Activated T-helper 17 cell treated with anti-CD3 and anti-CD28 coated beads, Interleukin-2, amount 50 U/mL, for 72 hours (primary cell): ENCODE data around the gene ITGB4. TPM values are rescaled to one million over a fixed set of nuclear protein-coding genes. Genes with fewer than 3 reads are reported as not detected.

Experiments used
- ATAC-seq: fragments of 150-1000 bp; cut with Tn5 transposase; replicated peaks from 2 replicates; pipeline ENCODE4 v1.10.0; 2021; ENCODE audit warnings: mild to moderate bottlenecking, moderate library complexity
- H3K27ac Mint-ChIP-seq: one replicate; pipeline ENCODE4 v1.8.0; 2022; ENCODE audit warnings: mixed read lengths
- H3K27me3 Mint-ChIP-seq: one replicate; pipeline ENCODE4 v1.8.0; 2022; ENCODE audit warnings: mixed read lengths
- H3K36me3 Mint-ChIP-seq: one replicate; pipeline ENCODE4 v1.8.0; 2022; ENCODE audit warnings: low read depth, mild to moderate bottlenecking, mixed read lengths
- H3K4me1 Mint-ChIP-seq: one replicate; pipeline ENCODE4 v1.8.0; 2022; ENCODE audit warnings: mixed read lengths
- H3K4me3 Mint-ChIP-seq: one replicate; pipeline ENCODE4 v1.8.0; 2022; ENCODE audit warnings: mild to moderate bottlenecking, mixed read lengths
- H3K9me3 Mint-ChIP-seq: one replicate; pipeline ENCODE4 v1.8.0; 2022; ENCODE audit warnings: mixed read lengths
- total RNA-seq, 2 donors: library from RNA; stranded (reverse); gene quantifications; one replicate each; pipeline ENCODE4 v1.2.3, GENCODE V29; 2022

Gene ITGB4
- total RNA-seq, 2 donors from 2014 or later: 0.54 to 1.2 TPM

- Mint-ChIP-seq H3K4me1 (peaks cover 7% of the 10 kb centered on the region), H3K4me3 (no peak overlapping the region), H3K36me3 (no peaks in the 10 kb centered on the region), H3K27ac (no peak overlapping the region), H3K9me3 (no peaks in the 10 kb centered on the region), H3K27me3 (peaks cover 3% of the 10 kb centered on the region)
- peak; percentile 69 for ATAC-seq
These were observed 28.5 kb downstream of the ITGB4 start for GRCh38 chr17:75749545-75750389.

DNA sequence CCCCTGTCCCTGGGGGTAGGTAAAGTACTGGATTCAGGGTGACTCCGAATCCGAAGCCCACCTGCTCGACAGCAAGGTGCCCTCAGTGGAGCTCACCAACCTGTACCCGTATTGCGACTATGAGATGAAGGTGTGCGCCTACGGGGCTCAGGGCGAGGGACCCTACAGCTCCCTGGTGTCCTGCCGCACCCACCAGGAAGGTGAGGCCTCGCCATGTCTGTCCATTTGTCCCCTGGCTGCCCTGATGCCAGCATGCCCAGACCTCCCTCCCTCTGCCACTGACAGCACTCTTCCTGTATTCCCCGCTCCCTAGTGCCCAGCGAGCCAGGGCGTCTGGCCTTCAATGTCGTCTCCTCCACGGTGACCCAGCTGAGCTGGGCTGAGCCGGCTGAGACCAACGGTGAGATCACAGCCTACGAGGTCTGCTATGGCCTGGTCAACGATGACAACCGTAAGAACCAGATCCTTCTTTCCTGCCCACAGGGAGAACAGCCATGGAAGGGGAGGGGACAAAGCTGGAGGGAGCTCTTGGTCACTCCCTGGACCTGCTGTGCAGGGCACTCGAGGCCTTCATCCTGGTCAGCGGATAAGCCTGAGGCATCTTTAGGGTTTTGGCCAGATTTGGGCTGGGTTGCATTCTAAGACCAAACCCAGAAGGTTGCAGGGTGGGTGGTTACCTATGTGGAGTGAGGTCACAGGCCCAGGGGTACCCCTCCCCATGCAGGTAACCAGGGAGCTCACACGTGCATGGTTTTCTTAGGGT is 29.6 kb downstream of the ITGB4 start:
- Mint-ChIP-seq H3K36me3 (no peaks in the 10 kb centered on the region), H3K9me3 (no peaks in the 10 kb centered on the region), H3K4me3 (no peak overlapping the region), H3K27ac (no peak overlapping the region), H3K4me1 (peaks cover 10% of the 10 kb centered on the region), H3K27me3 (peaks cover 3% of the 10 kb centered on the region)
- ATAC-seq: no peak

GRCh38 chr17:75751676-75752404 is 30.6 kb downstream of the ITGB4 start:
- no peaks in the 10 kb centered on the region for H3K36me3 Mint-ChIP-seq
- peaks cover 10% of the 10 kb centered on the region for H3K4me1 Mint-ChIP-seq
- H3K4me3 Mint-ChIP-seq: no peak overlapping the region
- H3K27ac Mint-ChIP-seq: no peak overlapping the region
- H3K9me3 Mint-ChIP-seq: no peaks in the 10 kb centered on the region
- ATAC-seq: no peak
- H3K27me3 Mint-ChIP-seq: peaks cover 3% of the 10 kb centered on the region

- Mint-ChIP-seq H3K36me3 (no peaks in the 10 kb centered on the region), H3K4me1 (peaks cover 10% of the 10 kb centered on the region), H3K4me3 (no peak overlapping the region), H3K27ac (no peak overlapping the region), H3K9me3 (no peaks in the 10 kb centered on the region), H3K27me3 (peaks cover 3% of the 10 kb centered on the region)
- ATAC-seq: no peak
These were observed 31.1 kb downstream of the ITGB4 start for GRCh38 chr17:75752405-75752709.

GRCh38 chr17:75752802-75753513 is 31.7 kb downstream of the ITGB4 start:
- Mint-ChIP-seq H3K9me3 (no peaks in the 10 kb centered on the region), H3K4me1 (peaks cover 5% of the 10 kb centered on the region), H3K27ac (peak overlapping the region; percentile 37), H3K27me3 (no peaks in the 10 kb centered on the region), H3K4me3 (peak overlapping the region; percentile 76), H3K36me3 (no peaks in the 10 kb centered on the region)
- ATAC-seq: peak; percentile 67

DNA sequence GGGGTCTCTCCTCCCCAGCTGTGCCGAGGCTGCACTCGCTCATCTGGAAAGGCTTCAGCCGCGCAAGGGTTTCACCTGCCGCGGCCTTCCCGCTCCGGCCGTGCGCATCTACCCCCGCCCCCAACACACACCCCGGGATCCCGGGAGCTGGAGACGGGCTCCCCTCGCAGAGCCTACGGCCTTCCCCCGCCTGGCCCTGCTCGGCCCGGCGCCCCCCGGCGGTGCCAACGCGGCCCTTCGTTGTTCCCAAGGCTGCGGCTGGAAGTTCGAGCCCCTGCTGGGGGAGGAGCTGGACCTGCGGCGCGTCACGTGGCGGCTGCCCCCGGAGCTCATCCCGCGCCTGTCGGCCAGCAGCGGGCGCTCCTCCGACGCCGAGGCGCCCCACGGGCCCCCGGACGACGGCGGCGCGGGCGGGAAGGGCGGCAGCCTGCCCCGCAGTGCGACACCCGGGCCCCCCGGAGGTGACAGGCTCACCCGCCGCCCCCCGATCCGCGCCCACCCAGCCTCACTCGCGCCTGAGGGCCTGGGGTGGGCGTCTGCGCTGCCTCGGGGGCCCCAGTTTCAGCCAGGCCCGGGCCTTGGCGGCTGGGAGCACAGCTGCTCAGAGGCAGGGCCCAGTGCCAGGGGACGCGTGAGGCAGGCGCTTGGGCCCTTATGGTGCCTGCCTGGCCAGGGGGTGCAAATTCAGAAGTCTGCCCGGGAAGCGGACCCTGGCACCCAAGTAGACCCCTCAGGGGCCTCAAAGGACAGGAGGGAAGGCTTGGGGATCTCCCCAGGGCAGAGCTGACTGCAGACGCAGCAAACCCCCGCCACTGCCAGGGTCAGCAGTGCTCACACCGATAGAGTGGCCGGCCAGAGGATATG is 32.5 kb downstream of the ITGB4 start:
- ATAC-seq: peak; percentile 84
- Mint-ChIP-seq H3K4me3 (peak overlapping the region; percentile 76), H3K4me1 (peaks cover 5% of the 10 kb centered on the region), H3K9me3 (no peaks in the 10 kb centered on the region), H3K36me3 (no peaks in the 10 kb centered on the region), H3K27me3 (no peaks in the 10 kb centered on the region), H3K27ac (no peak overlapping the region)

DNA sequence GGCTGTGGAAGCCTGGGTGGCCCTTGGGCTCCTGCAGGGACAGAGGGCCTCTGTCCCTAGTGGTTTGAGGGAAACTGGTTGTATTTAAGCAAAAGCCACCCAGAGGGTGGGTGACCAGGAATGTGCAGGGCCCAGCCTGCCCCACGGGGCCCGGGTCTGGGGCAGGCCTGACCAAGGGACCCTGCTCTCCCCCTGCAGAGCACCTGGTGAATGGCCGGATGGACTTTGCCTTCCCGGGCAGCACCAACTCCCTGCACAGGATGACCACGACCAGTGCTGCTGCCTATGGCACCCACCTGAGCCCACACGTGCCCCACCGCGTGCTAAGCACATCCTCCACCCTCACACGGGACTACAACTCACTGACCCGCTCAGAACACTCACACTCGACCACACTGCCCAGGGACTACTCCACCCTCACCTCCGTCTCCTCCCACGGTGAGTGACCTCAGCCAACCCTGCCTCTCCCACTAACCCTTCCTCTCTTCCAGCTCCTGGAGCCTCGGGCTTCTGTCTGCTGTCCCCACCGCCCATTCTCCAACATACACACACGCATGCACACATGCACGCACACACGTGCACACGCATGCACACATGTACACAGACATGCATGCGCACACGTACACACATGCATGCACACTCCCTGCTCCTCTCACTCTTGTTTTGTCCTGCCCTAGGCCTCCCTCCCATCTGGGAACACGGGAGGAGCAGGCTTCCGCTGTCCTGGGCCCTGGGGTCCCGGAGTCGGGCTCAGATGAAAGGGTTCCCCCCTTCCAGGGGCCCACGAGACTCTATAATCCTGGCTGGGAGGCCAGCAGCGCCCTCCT is 33.3 kb downstream of the ITGB4 start:
- Mint-ChIP-seq H3K27me3 (no peaks in the 10 kb centered on the region), H3K4me1 (peaks cover 5% of the 10 kb centered on the region), H3K9me3 (no peaks in the 10 kb centered on the region), H3K27ac (peak overlapping the region; percentile 51), H3K36me3 (no peaks in the 10 kb centered on the region), H3K4me3 (peak overlapping the region; percentile 65)
- no peak for ATAC-seq

GRCh38 chr17:75755205-75755901 is 34.1 kb downstream of the ITGB4 start:
- Mint-ChIP-seq H3K36me3 (no peaks in the 10 kb centered on the region), H3K27ac (peak overlapping the region; percentile 51)
- ATAC-seq: no peak

GRCh38 chr17:75755990-75756389 is 34.7 kb downstream of the ITGB4 start:
- Mint-ChIP-seq H3K9me3 (no peaks in the 10 kb centered on the region), H3K27ac (no peak overlapping the region), H3K4me3 (no peak overlapping the region), H3K36me3 (no peaks in the 10 kb centered on the region), H3K27me3 (no peaks in the 10 kb centered on the region), H3K4me1 (peaks cover 5% of the 10 kb centered on the region)
- no peak for ATAC-seq

More at GRCh38 chr17:75755205-75755901, 34.1 kb downstream of the ITGB4 start:
- Mint-ChIP-seq H3K27me3 (no peaks in the 10 kb centered on the region), H3K4me1 (peaks cover 5% of the 10 kb centered on the region), H3K4me3 (peak overlapping the region; percentile 65), H3K9me3 (no peaks in the 10 kb centered on the region)

DNA sequence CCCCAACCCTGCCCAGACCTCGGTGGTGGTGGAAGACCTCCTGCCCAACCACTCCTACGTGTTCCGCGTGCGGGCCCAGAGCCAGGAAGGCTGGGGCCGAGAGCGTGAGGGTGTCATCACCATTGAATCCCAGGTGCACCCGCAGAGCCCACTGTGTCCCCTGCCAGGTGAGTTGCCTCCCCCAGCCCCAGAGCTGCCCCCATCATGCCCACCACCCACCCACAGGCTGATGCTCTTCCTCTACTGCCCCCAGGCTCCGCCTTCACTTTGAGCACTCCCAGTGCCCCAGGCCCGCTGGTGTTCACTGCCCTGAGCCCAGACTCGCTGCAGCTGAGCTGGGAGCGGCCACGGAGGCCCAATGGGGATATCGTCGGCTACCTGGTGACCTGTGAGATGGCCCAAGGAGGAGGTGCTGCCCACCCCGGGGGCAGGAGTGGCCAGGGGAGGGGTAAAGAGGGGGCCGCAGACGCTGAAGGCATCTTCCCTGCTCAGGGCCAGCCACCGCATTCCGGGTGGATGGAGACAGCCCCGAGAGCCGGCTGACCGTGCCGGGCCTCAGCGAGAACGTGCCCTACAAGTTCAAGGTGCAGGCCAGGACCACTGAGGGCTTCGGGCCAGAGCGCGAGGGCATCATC is 35.3 kb downstream of the ITGB4 start:
- Mint-ChIP-seq H3K36me3 (no peaks in the 10 kb centered on the region), H3K4me3 (no peak overlapping the region), H3K27me3 (no peaks in the 10 kb centered on the region), H3K9me3 (no peaks in the 10 kb centered on the region), H3K27ac (no peak overlapping the region), H3K4me1 (peaks cover 5% of the 10 kb centered on the region)
- ATAC-seq: no peak

GRCh38 chr17:75757086-75757681 is 35.9 kb downstream of the ITGB4 start:
- no peak overlapping the region for H3K4me3 Mint-ChIP-seq
- no peak for ATAC-seq
- peaks cover 2% of the 10 kb centered on the region for H3K36me3 Mint-ChIP-seq
- no peaks in the 10 kb centered on the region for H3K9me3 Mint-ChIP-seq
- no peak overlapping the region for H3K27ac Mint-ChIP-seq
- H3K4me1 Mint-ChIP-seq: peaks cover 5% of the 10 kb centered on the region
- H3K27me3 Mint-ChIP-seq: no peaks in the 10 kb centered on the region
